Activated naive CD8-positive, alpha-beta T cell (primary cell): ENCODE measurements around the gene GPR176.

Experiments
- H3K27ac Mint-ChIP-seq: one replicate; pipeline ENCODE4 v1.8.0; 2021; ENCODE audit warnings: mixed read lengths
- H3K27me3 Mint-ChIP-seq: one replicate; pipeline ENCODE4 v1.8.0; 2021; ENCODE audit warnings: mixed read lengths
- H3K36me3 Mint-ChIP-seq: one replicate; pipeline ENCODE4 v1.8.0; 2021; ENCODE audit warnings: mixed read lengths
- H3K4me1 Mint-ChIP-seq: one replicate; pipeline ENCODE4 v1.8.0; 2021; ENCODE audit warnings: low read depth, mixed read lengths
- H3K4me3 Mint-ChIP-seq: one replicate; pipeline ENCODE4 v1.8.0; 2021; ENCODE audit warnings: mild to moderate bottlenecking, mixed read lengths
- H3K9me3 Mint-ChIP-seq: one replicate; pipeline ENCODE4 v1.8.0; 2021; ENCODE audit warnings: low read depth, mixed read lengths

The GPR176 gene

GRCh38 chr15:39944726-39945125, 24.7 kb upstream of the GPR176 start:
- H3K27me3 Mint-ChIP-seq, result no peaks in the 10 kb centered on the region
- no peak overlapping the region for H3K4me3 Mint-ChIP-seq
- peaks cover 2% of the 10 kb centered on the region for H3K4me1 Mint-ChIP-seq
- H3K27ac Mint-ChIP-seq, result no peak overlapping the region
- H3K9me3 Mint-ChIP-seq, result no peaks in the 10 kb centered on the region
- H3K36me3 Mint-ChIP-seq, result peaks cover 21% of the 10 kb centered on the region

GRCh38 chr15:39942753-39943150, 22.7 kb upstream of the GPR176 start:
- H3K27me3 Mint-ChIP-seq, result no peaks in the 10 kb centered on the region
- no peaks in the 10 kb centered on the region for H3K9me3 Mint-ChIP-seq
- H3K36me3 Mint-ChIP-seq, result peaks cover 17% of the 10 kb centered on the region
- no peak overlapping the region for H3K27ac Mint-ChIP-seq
- peaks cover 4% of the 10 kb centered on the region for H3K4me1 Mint-ChIP-seq
- no peak overlapping the region for H3K4me3 Mint-ChIP-seq

GRCh38 chr15:39942101-39942752, 22.2 kb upstream of the GPR176 start:
- Mint-ChIP-seq H3K27me3 (no peaks in the 10 kb centered on the region), H3K27ac (no peak overlapping the region), H3K4me1 (peaks cover 6% of the 10 kb centered on the region), H3K36me3 (peaks cover 17% of the 10 kb centered on the region), H3K9me3 (no peaks in the 10 kb centered on the region), H3K4me3 (no peak overlapping the region)

- Mint-ChIP-seq H3K27me3 (no peaks in the 10 kb centered on the region), H3K36me3 (peaks cover 11% of the 10 kb centered on the region), H3K4me3 (no peak overlapping the region), H3K4me1 (peaks cover 22% of the 10 kb centered on the region), H3K27ac (no peak overlapping the region), H3K9me3 (no peaks in the 10 kb centered on the region)
Observed at GRCh38 chr15:39939487-39940452, 19.7 kb upstream of the GPR176 start.

GRCh38 chr15:39937696-39938095, 17.6 kb upstream of the GPR176 start:
- Mint-ChIP-seq H3K4me1 (peaks cover 33% of the 10 kb centered on the region), H3K27ac (no peak overlapping the region), H3K27me3 (no peaks in the 10 kb centered on the region), H3K36me3 (peaks cover 3% of the 10 kb centered on the region), H3K9me3 (no peaks in the 10 kb centered on the region), H3K4me3 (no peak overlapping the region)

- Mint-ChIP-seq H3K36me3 (peaks cover 3% of the 10 kb centered on the region), H3K4me1 (peaks cover 35% of the 10 kb centered on the region), H3K4me3 (no peak overlapping the region)
Observed at GRCh38 chr15:39936681-39937080, 16.6 kb upstream of the GPR176 start.

GRCh38 chr15:39936187-39936586, 16.1 kb upstream of the GPR176 start:
- Mint-ChIP-seq H3K27me3 (no peaks in the 10 kb centered on the region), H3K36me3 (peaks cover 3% of the 10 kb centered on the region), H3K9me3 (no peaks in the 10 kb centered on the region), H3K4me1 (peaks cover 35% of the 10 kb centered on the region), H3K4me3 (no peak overlapping the region), H3K27ac (no peak overlapping the region)

More at GRCh38 chr15:39936681-39937080, 16.6 kb upstream of the GPR176 start:
- no peak overlapping the region for H3K27ac Mint-ChIP-seq
- no peaks in the 10 kb centered on the region for H3K27me3 Mint-ChIP-seq
- H3K9me3 Mint-ChIP-seq, result no peaks in the 10 kb centered on the region

- Mint-ChIP-seq H3K9me3 (no peaks in the 10 kb centered on the region), H3K4me3 (peak overlapping the region; percentile 94), H3K36me3 (peaks cover 2% of the 10 kb centered on the region), H3K27me3 (no peaks in the 10 kb centered on the region), H3K27ac (no peak overlapping the region), H3K4me1 (peaks cover 35% of the 10 kb centered on the region)
Observed at GRCh38 chr15:39935241-39935640, 15.2 kb upstream of the GPR176 start.

- Mint-ChIP-seq H3K27me3 (peaks cover under 1% of the 10 kb centered on the region), H3K9me3 (no peaks in the 10 kb centered on the region), H3K4me3 (peak overlapping the region; percentile 94), H3K36me3 (peaks cover under 1% of the 10 kb centered on the region), H3K4me1 (peaks cover 35% of the 10 kb centered on the region), H3K27ac (peak overlapping the region; percentile 62)
Observed at GRCh38 chr15:39934397-39935071, 14.5 kb upstream of the GPR176 start.

GRCh38 chr15:39931615-39932014, 11.5 kb upstream of the GPR176 start:
- Mint-ChIP-seq H3K36me3 (no peaks in the 10 kb centered on the region), H3K27me3 (peaks cover 3% of the 10 kb centered on the region), H3K4me1 (peaks cover 30% of the 10 kb centered on the region), H3K4me3 (no peak overlapping the region), H3K27ac (no peak overlapping the region), H3K9me3 (no peaks in the 10 kb centered on the region)

GRCh38 chr15:39926526-39926925, 6.5 kb upstream of the GPR176 start:
- peaks cover 8% of the 10 kb centered on the region for H3K4me1 Mint-ChIP-seq
- H3K27ac Mint-ChIP-seq, result no peak overlapping the region
- no peaks in the 10 kb centered on the region for H3K9me3 Mint-ChIP-seq
- no peak overlapping the region for H3K4me3 Mint-ChIP-seq
- no peaks in the 10 kb centered on the region for H3K36me3 Mint-ChIP-seq
- peaks cover 4% of the 10 kb centered on the region for H3K27me3 Mint-ChIP-seq

GRCh38 chr15:39925112-39925842, 5.2 kb upstream of the GPR176 start:
- no peaks in the 10 kb centered on the region for H3K9me3 Mint-ChIP-seq
- no peak overlapping the region for H3K27ac Mint-ChIP-seq
- no peaks in the 10 kb centered on the region for H3K36me3 Mint-ChIP-seq
- peaks cover 4% of the 10 kb centered on the region for H3K27me3 Mint-ChIP-seq
- no peak overlapping the region for H3K4me3 Mint-ChIP-seq
- peaks cover 15% of the 10 kb centered on the region for H3K4me1 Mint-ChIP-seq

GRCh38 chr15:39924437-39924836, 4.4 kb upstream of the GPR176 start:
- Mint-ChIP-seq H3K27me3 (peaks cover 3% of the 10 kb centered on the region), H3K4me1 (peaks cover 15% of the 10 kb centered on the region), H3K4me3 (no peak overlapping the region), H3K27ac (no peak overlapping the region), H3K9me3 (no peaks in the 10 kb centered on the region), H3K36me3 (no peaks in the 10 kb centered on the region)

- Mint-ChIP-seq H3K4me3 (no peak overlapping the region), H3K27me3 (peaks cover 10% of the 10 kb centered on the region), H3K27ac (no peak overlapping the region), H3K36me3 (no peaks in the 10 kb centered on the region), H3K9me3 (no peaks in the 10 kb centered on the region), H3K4me1 (peaks cover 20% of the 10 kb centered on the region)
Observed at GRCh38 chr15:39922462-39923092, 2.5 kb upstream of the GPR176 start.
